H7 (cell line): Measurements from ENCODE around the gene BCR. TPM values are rescaled to one million over a fixed set of nuclear protein-coding genes. Genes with fewer than 3 reads are reported as not detected.

ENCODE experiments used
- DNase-seq: peaks from one replicate; pipeline ENCODE4 v3.0.0; 2012
- H3K27me3 ChIP-seq: 2 replicates; pipeline ENCODE4 v1.6.0; 2011; ENCODE audit warnings: mild to moderate bottlenecking, low read length; ENCODE audit not compliant: control insufficient read depth, insufficient read depth
- H3K36me3 ChIP-seq: replicated peaks from 2 replicates; pipeline ENCODE4 v1.5.1; 2011; ENCODE audit warnings: low read length; ENCODE audit not compliant: control insufficient read depth, insufficient read depth
- H3K4me3 ChIP-seq: 2 replicates; pipeline ENCODE4 v1.5.1; 2011; ENCODE audit warnings: low read depth, mild to moderate bottlenecking, control low read depth, low read length, moderate library complexity; ENCODE audit not compliant: insufficient read depth
- total RNA-seq: library from RNA; depleted of rRNA; stranded (reverse); fragments of >200 nt; shearing (Covaris generic); gene quantifications from 2 replicates; pipeline ENCODE4 v1.2.3, GENCODE V29; 2014

Gene BCR
- total RNA-seq, 1 experiment from 2014 or later, result 89.1 TPM

GRCh38 chr22:23192133-23192532, 11.8 kb downstream of the BCR start:
- Histone ChIP-seq H3K27me3 (no peaks in the 10 kb centered on the region), H3K36me3 (no peaks in the 10 kb centered on the region; the same call in 1 of the 2 replicates), H3K4me3 (no peak overlapping the region)
- DNase-seq, result peak; percentile 65

GRCh38 chr22:23192558-23192957, 12.2 kb downstream of the BCR start:
- H3K27me3 ChIP-seq, result no peaks in the 10 kb centered on the region
- no peak overlapping the region for H3K4me3 ChIP-seq
- no peak for DNase-seq
- no peaks in the 10 kb centered on the region; the same call in 1 of the 2 replicates for H3K36me3 ChIP-seq

GRCh38 chr22:23193196-23193827, 13.0 kb downstream of the BCR start:
- Histone ChIP-seq H3K4me3 (no peak overlapping the region), H3K27me3 (no peaks in the 10 kb centered on the region), H3K36me3 (no peaks in the 10 kb centered on the region; the same call in 1 of the 2 replicates)
- DNase-seq, result no peak

GRCh38 chr22:23193882-23194281, 13.6 kb downstream of the BCR start:
- no peaks in the 10 kb centered on the region for H3K27me3 ChIP-seq
- H3K36me3 ChIP-seq, result no peaks in the 10 kb centered on the region; the same call in 1 of the 2 replicates
- H3K4me3 ChIP-seq, result no peak overlapping the region
- DNase-seq, result no peak

GRCh38 chr22:23196165-23196564, 15.9 kb downstream of the BCR start:
- no peaks in the 10 kb centered on the region; the same call in 1 of the 2 replicates for H3K36me3 ChIP-seq
- H3K27me3 ChIP-seq, result no peaks in the 10 kb centered on the region
- no peak for DNase-seq
- no peak overlapping the region for H3K4me3 ChIP-seq

GRCh38 chr22:23197836-23198235, 17.5 kb downstream of the BCR start:
- Histone ChIP-seq H3K27me3 (no peaks in the 10 kb centered on the region), H3K36me3 (no peaks in the 10 kb centered on the region; the same call in 1 of the 2 replicates), H3K4me3 (no peak overlapping the region)
- no peak for DNase-seq

GRCh38 chr22:23199159-23199558, 18.9 kb downstream of the BCR start:
- Histone ChIP-seq H3K4me3 (no peak overlapping the region), H3K27me3 (no peaks in the 10 kb centered on the region), H3K36me3 (peaks cover 1% of the 10 kb centered on the region; the same call in 1 of the 2 replicates)
- peak; percentile 63 for DNase-seq

GRCh38 chr22:23200898-23201297, 20.6 kb downstream of the BCR start:
- Histone ChIP-seq H3K27me3 (no peaks in the 10 kb centered on the region), H3K4me3 (no peak overlapping the region), H3K36me3 (peaks cover 1% of the 10 kb centered on the region; the same call in 1 of the 2 replicates)
- DNase-seq, result no peak

- no peak for DNase-seq
- H3K27me3 ChIP-seq, result no peaks in the 10 kb centered on the region
- H3K4me3 ChIP-seq, result no peak overlapping the region
- H3K36me3 ChIP-seq, result peaks cover 1% of the 10 kb centered on the region; the same call in 1 of the 2 replicates
Observed at GRCh38 chr22:23202812-23203451, 22.6 kb downstream of the BCR start.

- Histone ChIP-seq H3K36me3 (peaks cover 1% of the 10 kb centered on the region; the same call in 1 of the 2 replicates), H3K27me3 (no peaks in the 10 kb centered on the region), H3K4me3 (no peak overlapping the region)
- DNase-seq, result peak; percentile 19
Observed at GRCh38 chr22:23203452-23204124, 23.3 kb downstream of the BCR start.

- no peaks in the 10 kb centered on the region for H3K27me3 ChIP-seq
- no peak for DNase-seq
- H3K36me3 ChIP-seq, result peaks cover 1% of the 10 kb centered on the region; the same call in 1 of the 2 replicates
- no peak overlapping the region for H3K4me3 ChIP-seq
Observed at GRCh38 chr22:23204125-23204488, 23.8 kb downstream of the BCR start.

- DNase-seq, result peak; percentile 32
- Histone ChIP-seq H3K4me3 (no peak overlapping the region), H3K36me3 (peaks cover 1% of the 10 kb centered on the region; the same call in 1 of the 2 replicates), H3K27me3 (no peaks in the 10 kb centered on the region)
Observed at GRCh38 chr22:23204541-23205157, 24.3 kb downstream of the BCR start.

GRCh38 chr22:23205339-23206049, 25.2 kb downstream of the BCR start:
- Histone ChIP-seq H3K36me3 (peaks cover 1% of the 10 kb centered on the region; the same call in 1 of the 2 replicates), H3K4me3 (no peak overlapping the region), H3K27me3 (no peaks in the 10 kb centered on the region)
- peak; percentile 52 for DNase-seq

- Histone ChIP-seq H3K4me3 (no peak overlapping the region), H3K36me3 (peaks cover 1% of the 10 kb centered on the region; the same call in 1 of the 2 replicates), H3K27me3 (no peaks in the 10 kb centered on the region)
- no peak for DNase-seq
Observed at GRCh38 chr22:23206915-23207314, 26.6 kb downstream of the BCR start.
